ENCODE data around the gene ROGDI.
A peak's percentile ranks its signal among the peaks of the same experiment; 100 is the strongest.
"Not testable (repeated sequence)": the region's sequence is repeated elsewhere in the genome, so short reads cannot be mapped to it uniquely, and the experiment has no call there.

ROGDI gene

GRCh38 chr16:4790261-4790660 lies 12.2 kb downstream of the ROGDI start:
- no peak for DNase-seq (ENCODE audit: low spot score)

- no peak for DNase-seq (ENCODE audit: low spot score)
Measured at GRCh38 chr16:4788910-4789309, 13.5 kb downstream of the ROGDI start.

- no peak for DNase-seq (ENCODE audit: low spot score)
Measured at GRCh38 chr16:4788489-4788889, 13.9 kb downstream of the ROGDI start.

- no peak for DNase-seq (ENCODE audit: low spot score)
Measured at GRCh38 chr16:4787627-4788482, 14.6 kb downstream of the ROGDI start, which contains the start of gene SEPTIN12. Gene SEPTIN12 (minus strand): TSS chr16:4788345. CDS start chr16:4787645, 700 bp downstream.

- DNase-seq (ENCODE audit: low spot score) = no peak
Measured at GRCh38 chr16:4787068-4787467, 15.4 kb downstream of the ROGDI start.

GRCh38 chr16:4785758-4786433 lies 16.5 kb downstream of the ROGDI start:
- no peak for DNase-seq (ENCODE audit: low spot score)

GRCh38 chr16:4784444-4784987 lies 17.9 kb downstream of the ROGDI start:
- DNase-seq (ENCODE audit: low spot score) = not testable (repeated sequence)

GRCh38 chr16:4783951-4784336 lies 18.5 kb downstream of the ROGDI start:
- DNase-seq (ENCODE audit: low spot score) = no peak

- no peak for DNase-seq (ENCODE audit: low spot score)
Measured at GRCh38 chr16:4783251-4783950, 19.0 kb downstream of the ROGDI start.

- DNase-seq (ENCODE audit: low spot score) = no peak
Measured at GRCh38 chr16:4780235-4780634, 22.2 kb downstream of the ROGDI start.

- no peak for DNase-seq (ENCODE audit: low spot score)
Measured at GRCh38 chr16:4778050-4778392, 24.4 kb downstream of the ROGDI start.

GRCh38 chr16:4777339-4778049 lies 24.9 kb downstream of the ROGDI start:
- no peak for DNase-seq (ENCODE audit: low spot score)

- DNase-seq (ENCODE audit: low spot score) = no peak
Measured at GRCh38 chr16:4776141-4776705, 26.2 kb downstream of the ROGDI start.

- no peak for DNase-seq (ENCODE audit: low spot score)
Measured at GRCh38 chr16:4775005-4775404, 27.4 kb downstream of the ROGDI start.

GRCh38 chr16:4772351-4772750 lies 30.1 kb downstream of the ROGDI start:
- no peak for DNase-seq (ENCODE audit: low spot score)

GRCh38 chr16:4771646-4772045 lies 30.8 kb downstream of the ROGDI start:
- DNase-seq (ENCODE audit: low spot score) = no peak

GRCh38 chr16:4769306-4769638 lies 33.2 kb downstream of the ROGDI start:
- DNase-seq (ENCODE audit: low spot score) = no peak

GRCh38 chr16:4768549-4769305 lies 33.7 kb downstream of the ROGDI start:
- DNase-seq (ENCODE audit: low spot score) = peak; percentile 98

- no peak for DNase-seq (ENCODE audit: low spot score)
Measured at GRCh38 chr16:4767872-4768548, 34.4 kb downstream of the ROGDI start.

- peak; percentile 98 for DNase-seq (ENCODE audit: low spot score)
Measured at GRCh38 chr16:4766875-4767628, 35.4 kb downstream of the ROGDI start, which contains the start of gene ZNF500. Gene ZNF500 (minus strand): TSS chr16:4767162. CDS start chr16:4765978, 1,184 bp downstream.
